ENCODE measurements around the gene RHOXF2.
"Not testable (repeated sequence)": the region's sequence is repeated elsewhere in the genome, so short reads cannot be mapped to it uniquely, and the experiment has no call there.

Gene RHOXF2, protein sequence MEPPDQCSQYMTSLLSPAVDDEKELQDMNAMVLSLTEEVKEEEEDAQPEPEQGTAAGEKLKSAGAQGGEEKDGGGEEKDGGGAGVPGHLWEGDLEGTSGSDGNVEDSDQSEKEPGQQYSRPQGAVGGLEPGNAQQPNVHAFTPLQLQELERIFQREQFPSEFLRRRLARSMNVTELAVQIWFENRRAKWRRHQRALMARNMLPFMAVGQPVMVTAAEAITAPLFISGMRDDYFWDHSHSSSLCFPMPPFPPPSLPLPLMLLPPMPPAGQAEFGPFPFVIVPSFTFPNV

DNA sequence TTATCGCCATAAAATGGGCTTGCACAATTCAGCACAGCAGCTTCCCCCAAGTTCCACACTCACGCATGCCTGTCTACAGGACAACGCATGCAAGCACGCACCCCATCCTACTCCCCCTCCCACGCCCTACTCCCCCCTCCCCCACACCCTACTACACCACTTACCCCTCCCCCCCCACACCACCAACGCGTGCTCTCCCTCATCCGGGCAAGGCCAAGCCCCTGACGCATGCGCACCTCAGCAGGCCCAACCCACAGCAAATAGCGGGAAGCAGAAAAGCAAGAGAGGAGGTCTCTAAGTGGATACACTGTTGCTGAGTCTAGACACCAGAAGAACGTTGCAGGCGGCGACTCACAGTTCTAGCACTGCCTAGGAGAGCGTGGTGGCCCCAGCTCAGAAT lies at the start of gene RHOXF2:
Gene RHOXF2 (plus strand): TSS at position 301 of the 400 bp plus-strand sequence. CDS start 138 bp downstream, outside the sequence.
- not testable (repeated sequence) for H3K4me3 ChIP-seq (ENCODE audit: control insufficient read depth, low read depth, low read length); DNase-seq (ENCODE audit: low read depth)

DNA sequence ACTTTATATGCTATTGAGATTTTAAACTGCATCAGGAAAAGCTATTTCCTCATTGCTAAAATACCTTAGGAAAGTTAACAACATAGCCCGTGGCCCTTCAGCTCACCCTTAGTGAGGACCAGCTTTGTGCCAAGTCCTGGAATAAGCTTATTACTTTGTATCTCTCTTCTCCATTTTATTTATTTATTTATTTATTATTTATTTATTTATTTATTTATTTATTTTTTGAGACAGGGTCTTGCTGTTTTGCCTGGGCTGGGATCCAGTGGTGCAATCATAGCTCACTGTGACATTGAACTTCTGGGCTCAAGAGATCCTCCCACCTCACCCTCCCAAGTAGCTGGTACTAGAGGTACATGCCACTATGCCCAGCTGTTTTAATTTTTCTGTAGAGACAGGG lies 49.0 kb upstream of the RHOXF2 start:
- TF ChIP-seq, protein P1, sequence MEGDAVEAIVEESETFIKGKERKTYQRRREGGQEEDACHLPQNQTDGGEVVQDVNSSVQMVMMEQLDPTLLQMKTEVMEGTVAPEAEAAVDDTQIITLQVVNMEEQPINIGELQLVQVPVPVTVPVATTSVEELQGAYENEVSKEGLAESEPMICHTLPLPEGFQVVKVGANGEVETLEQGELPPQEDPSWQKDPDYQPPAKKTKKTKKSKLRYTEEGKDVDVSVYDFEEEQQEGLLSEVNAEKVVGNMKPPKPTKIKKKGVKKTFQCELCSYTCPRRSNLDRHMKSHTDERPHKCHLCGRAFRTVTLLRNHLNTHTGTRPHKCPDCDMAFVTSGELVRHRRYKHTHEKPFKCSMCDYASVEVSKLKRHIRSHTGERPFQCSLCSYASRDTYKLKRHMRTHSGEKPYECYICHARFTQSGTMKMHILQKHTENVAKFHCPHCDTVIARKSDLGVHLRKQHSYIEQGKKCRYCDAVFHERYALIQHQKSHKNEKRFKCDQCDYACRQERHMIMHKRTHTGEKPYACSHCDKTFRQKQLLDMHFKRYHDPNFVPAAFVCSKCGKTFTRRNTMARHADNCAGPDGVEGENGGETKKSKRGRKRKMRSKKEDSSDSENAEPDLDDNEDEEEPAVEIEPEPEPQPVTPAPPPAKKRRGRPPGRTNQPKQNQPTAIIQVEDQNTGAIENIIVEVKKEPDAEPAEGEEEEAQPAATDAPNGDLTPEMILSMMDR (conservative IDR thresholded peaks at IDR 0.05; ENCODE audit: control insufficient read depth, insufficient read depth, low read depth, low read length): no peak
- no peak overlapping the region for H3K4me3 ChIP-seq (ENCODE audit: control insufficient read depth, low read depth, low read length)
- no peak for DNase-seq (ENCODE audit: low read depth)

DNA sequence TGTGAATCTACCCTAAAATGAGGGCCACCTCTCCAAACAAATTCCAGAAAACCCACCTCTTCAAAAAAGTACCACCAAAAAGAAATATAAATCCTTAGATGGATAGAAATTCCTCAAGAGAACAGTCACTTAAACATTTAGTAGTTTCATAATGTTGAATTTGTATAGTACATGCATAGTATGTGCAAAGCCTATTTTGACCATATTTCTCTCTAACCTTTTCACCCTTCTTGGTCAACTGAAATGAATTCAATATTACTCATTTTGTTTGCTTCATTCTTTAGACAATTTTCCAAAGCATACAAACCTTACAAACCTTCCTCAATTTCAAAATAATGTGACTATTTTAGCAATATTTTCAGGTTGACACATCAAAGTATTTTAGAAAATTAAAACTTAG lies 46.8 kb upstream of the RHOXF2 start:
- H3K4me3 ChIP-seq (ENCODE audit: control insufficient read depth, low read depth, low read length): no peak overlapping the region
- TF ChIP-seq, protein P1 (conservative IDR thresholded peaks at IDR 0.05; ENCODE audit: control insufficient read depth, insufficient read depth, low read depth, low read length): no peak
- DNase-seq (ENCODE audit: low read depth): peak; percentile 40

DNA sequence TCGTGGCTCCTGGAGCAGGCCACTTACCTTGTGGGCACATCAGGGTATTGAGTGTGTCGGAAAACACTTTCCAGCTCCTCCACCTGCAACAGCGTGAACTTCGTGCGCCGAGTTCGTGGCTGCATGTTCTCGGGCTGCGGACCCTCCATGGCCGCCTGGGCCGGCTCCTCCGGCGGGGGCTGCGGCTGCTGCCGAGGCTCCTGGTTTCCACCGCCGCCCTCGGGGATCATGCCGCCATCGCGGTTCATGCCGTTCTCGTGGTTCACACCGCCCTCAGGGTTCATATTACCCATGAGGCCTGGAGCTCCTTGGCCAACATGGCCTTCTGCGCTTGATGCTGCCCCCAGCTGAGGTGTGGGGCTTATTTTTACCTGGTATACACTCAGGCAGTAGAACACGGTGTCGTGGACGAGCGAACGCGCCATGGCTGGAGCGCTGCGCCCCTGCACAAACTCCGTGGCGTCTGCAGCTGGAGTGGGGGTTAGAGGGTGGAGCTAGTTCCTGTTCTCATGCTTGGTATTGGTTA lies 42.9 kb upstream of the RHOXF2 start, which contains the start of gene RHOXF1:
Gene RHOXF1 (minus strand): TSS at position 476 of the 526 bp plus-strand sequence. CDS start 51 bp downstream, at position 425.
- no peak within 1 kb of the TSS for H3K4me3 ChIP-seq (ENCODE audit: control insufficient read depth, low read depth, low read length)
- TF ChIP-seq, protein P1 (conservative IDR thresholded peaks at IDR 0.05; ENCODE audit: control insufficient read depth, insufficient read depth, low read depth, low read length): no peak
- no peak for DNase-seq (ENCODE audit: low read depth)

DNA sequence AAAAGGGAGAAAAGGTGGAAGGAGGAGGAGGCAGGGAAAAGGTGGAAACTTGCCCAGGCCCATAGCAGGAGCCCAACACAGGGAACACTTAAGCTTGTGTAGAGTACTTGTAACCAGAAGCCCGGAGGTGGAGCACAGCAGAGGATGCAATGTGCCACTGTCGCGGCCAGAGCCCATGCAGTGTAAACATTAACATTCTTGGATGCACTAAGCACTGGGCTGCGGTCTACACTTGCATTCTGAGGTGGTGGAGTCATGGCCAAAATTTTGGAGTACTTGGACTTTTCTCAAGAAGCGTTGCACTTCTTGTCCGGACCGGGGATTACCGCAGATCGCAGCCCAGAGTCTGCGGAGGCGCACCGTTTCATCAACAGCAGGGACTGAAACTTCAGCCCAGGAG lies 38.2 kb upstream of the RHOXF2 start:
- no peak overlapping the region for H3K4me3 ChIP-seq (ENCODE audit: control insufficient read depth, low read depth, low read length)
- DNase-seq (ENCODE audit: low read depth): peak; percentile 4
- TF ChIP-seq, protein P1 (conservative IDR thresholded peaks at IDR 0.05; ENCODE audit: control insufficient read depth, insufficient read depth, low read depth, low read length): no peak

DNA sequence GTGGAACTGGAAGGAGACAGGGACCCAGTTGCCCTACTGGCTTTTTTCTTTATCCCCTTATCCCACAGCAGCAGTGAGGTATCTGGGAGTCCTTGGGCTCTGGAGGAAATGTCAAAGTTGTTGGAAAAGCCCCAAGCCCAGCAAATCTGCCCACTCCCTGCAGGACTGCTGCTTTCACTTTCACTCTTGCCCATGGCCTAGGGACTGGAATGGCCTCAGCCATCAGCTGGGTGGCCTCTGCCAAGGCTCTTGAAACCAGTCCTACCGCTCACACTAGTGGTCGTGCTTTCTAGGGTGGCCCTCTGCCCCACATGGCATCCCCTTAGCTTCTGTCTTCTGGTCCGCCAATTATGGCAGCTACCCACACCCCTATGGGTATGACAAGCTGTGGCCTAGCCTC lies 33.0 kb upstream of the RHOXF2 start:
- TF ChIP-seq, protein P1 (conservative IDR thresholded peaks at IDR 0.05; ENCODE audit: control insufficient read depth, insufficient read depth, low read depth, low read length): no peak
- no peak overlapping the region for H3K4me3 ChIP-seq (ENCODE audit: control insufficient read depth, low read depth, low read length)
- peak; percentile 10 for DNase-seq (ENCODE audit: low read depth)

DNA sequence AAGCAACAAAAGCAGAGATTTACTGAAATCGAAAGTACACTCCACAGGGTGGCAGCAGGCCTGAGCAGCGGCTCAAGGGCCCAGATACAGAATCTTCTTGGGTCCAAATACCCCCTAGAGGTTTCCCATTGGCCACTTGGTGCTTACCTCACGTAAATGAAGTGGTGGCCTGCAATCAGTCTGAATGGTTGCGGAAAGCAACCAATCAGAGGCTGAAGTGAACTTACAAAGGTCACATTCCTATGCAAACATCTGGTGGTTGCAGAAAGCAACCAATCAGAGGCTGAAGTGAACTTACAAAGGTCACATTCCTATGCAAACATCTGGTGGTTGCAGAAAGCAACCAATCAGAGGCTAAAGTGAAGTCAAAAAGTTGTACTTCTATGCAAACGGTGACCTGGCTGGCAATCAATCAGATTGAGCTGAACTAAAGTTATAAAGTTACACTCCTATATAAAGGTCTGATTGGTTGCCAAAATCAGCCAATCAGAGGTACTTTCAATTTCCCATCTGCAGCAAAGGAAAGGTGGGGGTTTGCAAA lies 30.0 kb upstream of the RHOXF2 start:
- H3K4me3 ChIP-seq (ENCODE audit: control insufficient read depth, low read depth, low read length); DNase-seq (ENCODE audit: low read depth): not testable (repeated sequence)

Measured in fibroblast of mammary gland (primary cell).